HG02970 (cell line): ENCODE data around the gene HERPUD1.
"Not testable (repeated sequence)": the region's sequence is repeated elsewhere in the genome, so short reads cannot be mapped to it uniquely, and the experiment has no call there.

Source experiments
- ATAC-seq: cut with Tn5 transposase; IDR thresholded peaks from one replicate; pipeline ENCODE4 v1.9.1; 2021; ENCODE audit warnings: mild to moderate bottlenecking, moderate library complexity, moderate number of reproducible peaks; ENCODE audit not compliant: unreplicated experiment, low FRiP score

Gene HERPUD1

DNA sequence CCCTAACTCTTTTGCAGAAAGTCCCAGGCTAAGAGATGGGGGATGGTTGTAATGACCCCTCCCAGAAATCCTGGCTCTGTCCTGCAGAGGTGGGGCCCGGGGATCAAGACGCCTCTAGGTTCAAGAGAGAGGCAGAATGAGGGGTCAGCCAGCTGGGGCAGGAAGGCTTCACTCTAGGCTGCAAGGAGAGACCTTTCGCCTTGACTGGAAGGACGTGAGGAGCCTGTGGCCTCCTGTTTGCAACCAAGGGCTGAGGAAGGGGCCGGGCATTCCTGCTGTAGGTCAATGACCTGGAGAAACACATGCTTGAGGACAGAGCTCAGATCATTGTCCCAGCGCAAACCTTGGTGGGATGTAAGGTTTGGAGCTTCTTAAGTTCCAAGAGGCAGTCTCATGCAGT lies 21.1 kb downstream of the HERPUD1 start:
- ATAC-seq, result no peak

DNA sequence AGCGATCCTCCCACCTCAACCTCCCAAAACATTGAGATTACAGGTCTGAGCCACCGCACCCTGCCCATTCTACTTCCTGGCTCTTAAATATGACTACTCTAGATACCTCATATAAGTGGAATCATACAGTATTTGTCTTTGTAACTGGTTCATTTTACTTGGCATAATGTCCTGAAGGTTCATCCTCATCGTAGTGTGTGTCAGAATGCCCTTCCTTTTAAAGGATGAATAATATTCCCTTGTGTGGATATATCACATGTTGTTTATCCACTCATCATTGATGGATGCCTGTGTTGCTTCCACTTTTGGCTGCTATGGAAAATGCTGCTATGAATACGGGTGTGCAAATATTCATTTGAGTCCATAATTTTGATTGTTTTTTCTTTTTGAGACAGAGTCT lies 24.1 kb downstream of the HERPUD1 start:
- ATAC-seq, result no peak

DNA sequence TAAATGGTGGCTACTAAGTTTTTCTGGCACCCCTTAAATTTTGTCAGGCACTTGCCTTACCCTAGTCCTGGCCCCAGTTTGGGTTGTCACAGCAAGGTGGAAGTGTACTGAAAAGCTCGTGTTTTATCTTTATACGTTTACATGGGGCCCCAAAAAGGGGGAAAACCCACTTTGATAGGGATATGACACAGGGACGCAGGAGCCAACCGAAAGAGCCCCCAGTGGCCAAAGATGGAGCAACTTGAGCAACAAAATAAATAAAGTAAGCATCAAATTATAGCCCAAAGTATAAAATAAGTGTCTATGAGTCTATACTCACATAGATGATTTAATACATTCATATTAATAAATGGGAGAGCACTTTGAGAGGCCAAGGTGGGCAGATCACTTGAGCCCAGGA lies 24.8 kb downstream of the HERPUD1 start:
- ATAC-seq, result no peak

DNA sequence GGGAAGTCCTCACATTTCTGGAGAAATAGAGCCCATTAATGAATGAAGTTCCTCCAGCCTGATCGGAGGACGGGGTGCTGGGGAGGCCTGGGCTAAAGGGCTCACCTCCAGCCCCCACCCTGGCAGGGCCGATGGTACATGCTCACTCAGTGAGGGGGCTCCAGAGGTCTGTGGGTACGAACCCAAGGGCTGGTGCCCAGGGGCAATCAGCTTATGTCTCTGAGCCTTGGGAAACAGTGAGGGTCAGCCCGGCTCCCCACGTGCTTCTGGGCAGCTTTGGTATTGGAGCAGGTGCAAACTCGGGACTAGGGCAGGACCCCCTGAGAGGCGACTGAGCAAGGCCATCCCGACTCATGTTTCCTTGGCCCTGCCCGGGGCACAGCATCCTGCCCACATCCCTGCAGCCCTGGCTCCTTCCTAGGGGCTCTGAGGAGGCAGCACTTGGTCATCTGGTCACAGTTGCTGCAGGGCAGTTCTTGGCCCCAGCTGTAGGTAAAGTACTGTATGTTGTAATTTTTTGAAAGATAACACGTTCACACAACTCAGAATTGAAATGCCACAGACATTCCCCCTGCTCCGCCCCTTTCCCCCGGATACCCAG lies 28.8 kb downstream of the HERPUD1 start:
- ATAC-seq, result no peak

DNA sequence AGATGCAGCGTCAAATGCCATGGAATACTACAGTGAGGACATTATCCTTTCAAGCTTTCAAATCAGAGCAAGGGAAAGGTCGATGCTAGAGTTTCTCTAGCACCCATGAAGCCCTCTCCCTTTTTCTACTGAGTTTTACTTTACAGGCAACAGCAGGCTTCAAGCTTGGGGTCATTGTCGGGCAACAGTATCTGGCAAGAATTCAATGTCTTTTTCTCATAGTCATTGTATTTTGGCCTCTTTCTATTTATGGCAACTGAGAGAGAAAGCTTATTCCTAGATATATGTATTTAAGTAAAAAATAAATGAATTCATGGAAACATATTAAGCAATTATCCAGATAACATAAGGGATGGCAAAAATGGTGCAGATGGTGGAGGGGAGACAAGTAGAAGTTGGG lies 29.4 kb downstream of the HERPUD1 start:
- no peak for ATAC-seq

DNA sequence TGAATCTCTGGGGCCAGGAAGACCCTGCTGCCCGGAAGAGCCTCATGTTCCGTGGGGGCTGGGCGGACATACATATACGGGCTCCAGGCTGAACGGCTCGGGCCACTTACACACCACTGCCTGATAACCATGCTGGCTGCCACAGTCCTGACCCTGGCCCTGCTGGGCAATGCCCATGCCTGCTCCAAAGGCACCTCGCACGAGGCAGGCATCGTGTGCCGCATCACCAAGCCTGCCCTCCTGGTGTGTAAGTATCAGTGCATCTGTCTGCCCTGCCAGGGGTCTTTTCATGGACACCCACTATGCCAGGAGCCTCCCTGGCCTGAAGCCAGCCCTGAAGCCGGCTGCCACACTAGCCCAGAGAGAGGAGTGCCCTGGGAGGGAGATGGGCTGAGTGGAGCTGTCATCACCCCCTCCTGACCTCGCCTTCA lies 29.9 kb downstream of the HERPUD1 start, which contains the start of gene CETP:
Gene CETP (plus strand): TSS at position 100 of the 431 bp plus-strand sequence. CDS start 30 bp downstream, at position 130.
- ATAC-seq, result no peak

DNA sequence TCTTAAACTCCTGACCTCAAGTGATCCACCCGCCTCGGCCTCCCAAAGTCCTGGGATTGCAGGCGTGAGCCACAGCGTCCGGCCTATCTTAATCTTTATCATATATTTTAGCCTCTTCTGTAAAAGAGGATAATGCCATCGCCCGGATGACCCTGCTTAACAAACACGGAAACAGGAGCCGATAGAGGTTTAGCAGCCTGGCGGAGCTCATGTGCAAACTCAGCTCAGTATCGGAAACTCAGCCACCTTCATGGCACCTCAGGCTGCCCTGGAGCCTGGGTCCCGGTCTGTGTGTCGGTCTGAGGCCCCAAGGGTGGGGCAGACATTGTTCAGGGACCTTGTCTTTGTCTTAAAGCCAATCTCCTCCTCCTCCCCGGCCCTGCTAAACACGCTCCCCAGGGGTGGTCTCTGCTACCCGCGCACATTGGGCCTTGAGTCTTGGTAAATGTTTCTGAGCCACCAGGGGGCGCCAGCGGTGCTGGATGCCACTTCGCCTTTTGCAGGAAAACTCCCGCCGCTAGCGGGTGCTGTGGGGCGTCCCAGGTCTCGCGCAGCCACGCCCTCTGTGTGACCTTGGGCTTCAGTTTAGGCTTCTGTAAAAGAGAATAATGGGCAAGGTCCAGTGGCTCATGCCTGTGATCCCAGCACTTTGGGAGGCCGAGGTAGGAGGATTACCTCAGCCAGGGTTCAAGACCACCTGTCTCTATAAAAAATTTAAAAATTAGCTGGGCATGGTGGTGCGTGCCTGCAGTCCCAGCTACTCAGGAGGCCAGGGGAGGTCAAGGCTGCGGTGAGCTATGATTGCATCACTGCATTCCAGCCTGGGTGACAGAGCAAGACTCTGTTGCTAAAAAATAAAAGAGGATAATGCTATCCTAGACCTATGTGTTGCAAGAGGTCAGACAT lies 32.6 kb downstream of the HERPUD1 start:
- peak; percentile 73 for ATAC-seq

DNA sequence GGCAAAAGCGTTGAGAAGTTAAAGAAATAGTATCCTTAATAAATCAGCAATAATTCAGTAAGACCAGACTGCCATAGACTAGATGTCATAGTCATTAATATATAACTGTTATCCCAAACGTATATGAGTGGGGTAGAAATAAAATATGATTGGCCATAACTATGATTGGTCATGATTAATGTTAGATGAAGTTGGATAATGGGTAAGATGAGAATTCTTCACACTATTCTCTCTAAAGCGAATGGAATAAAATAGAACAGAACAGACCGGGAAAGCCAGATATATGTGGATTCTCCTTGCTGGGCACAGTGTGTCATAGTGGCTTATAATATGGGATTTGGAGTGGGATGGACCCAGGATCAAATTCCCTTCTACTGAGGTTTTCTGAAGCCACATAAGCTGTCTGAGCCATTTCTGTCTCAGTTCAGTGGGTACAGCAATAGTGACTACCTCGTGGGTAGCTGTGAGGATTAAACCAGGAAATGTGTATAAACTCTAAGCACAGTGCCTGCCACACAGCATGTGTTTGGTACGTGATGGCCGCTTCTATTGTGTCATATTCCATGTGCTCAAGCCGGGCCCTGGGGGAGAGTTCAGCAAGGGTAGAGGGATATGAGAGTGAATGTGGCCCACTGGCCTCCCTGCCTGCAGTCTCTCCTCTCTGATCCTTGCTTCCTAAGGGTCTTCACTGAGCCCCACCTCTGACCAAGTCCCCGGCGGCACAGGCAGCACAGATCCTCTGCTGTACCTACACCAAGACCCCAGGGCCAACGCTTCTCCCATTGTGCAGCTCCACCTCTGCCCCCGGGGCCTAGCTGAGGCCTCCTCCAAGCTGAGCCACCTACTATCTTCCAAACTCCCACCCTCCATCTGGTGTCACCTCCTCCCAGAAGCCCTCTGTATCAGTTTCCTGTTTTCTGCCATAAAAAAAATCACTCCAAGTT lies 33.5 kb downstream of the HERPUD1 start:
- ATAC-seq, result no peak

DNA sequence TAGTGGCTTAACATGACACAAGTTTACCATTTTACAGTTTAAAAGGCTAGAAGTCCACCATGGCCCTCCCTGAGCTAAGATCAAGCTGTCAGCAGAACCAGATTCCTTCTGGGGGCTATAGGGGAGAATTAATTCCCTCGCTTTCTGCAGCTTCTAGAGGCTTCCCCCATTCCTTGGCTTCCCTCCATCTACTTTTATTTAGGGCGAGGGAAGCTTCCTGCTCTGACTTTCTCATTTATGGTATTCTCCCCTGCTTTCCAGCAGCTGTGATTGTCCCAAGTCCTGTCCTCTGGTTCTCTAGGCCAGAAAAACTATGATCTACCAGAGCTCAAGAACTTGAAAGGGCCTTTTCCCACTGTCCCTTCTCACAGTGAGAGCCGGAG lies 34.1 kb downstream of the HERPUD1 start:
- no peak for ATAC-seq

DNA sequence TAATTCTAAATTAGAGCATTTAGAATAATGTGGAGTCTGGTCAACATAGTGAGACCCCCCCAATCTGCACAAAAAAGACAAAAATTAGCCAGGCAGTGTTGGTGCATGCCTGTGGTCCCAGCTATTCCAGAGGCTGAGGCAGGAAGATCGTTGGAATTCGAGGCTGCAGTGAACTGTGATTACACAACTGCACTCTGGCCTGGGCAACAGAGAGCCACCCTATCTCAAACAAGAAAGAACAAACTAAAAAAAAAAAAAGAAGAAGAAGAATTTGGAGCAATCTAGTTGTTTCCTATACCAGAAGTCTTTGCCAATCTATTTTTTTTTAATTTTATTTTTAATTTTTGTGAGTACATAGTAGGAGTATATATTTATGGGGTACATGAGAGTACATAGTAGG lies 35.8 kb downstream of the HERPUD1 start:
- ATAC-seq, result no peak

DNA sequence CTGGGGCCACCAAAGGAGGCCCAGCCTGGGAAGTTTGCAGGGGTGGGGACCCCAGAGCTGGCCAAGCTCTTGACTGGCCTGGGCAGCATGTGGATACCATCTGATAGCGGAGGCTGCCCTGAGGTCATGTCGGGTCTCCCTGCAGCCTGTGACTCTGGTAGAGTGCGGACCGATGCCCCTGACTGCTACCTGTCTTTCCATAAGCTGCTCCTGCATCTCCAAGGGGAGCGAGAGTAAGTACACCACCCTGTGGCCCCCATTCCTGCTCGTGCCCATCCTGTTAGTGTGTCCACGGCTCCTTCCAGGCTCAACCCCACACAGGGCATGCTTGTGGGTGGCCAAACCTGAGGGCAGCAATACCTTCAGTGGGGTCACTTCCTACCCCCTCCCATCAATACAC lies 37.8 kb downstream of the HERPUD1 start:
- ATAC-seq, result no peak

DNA sequence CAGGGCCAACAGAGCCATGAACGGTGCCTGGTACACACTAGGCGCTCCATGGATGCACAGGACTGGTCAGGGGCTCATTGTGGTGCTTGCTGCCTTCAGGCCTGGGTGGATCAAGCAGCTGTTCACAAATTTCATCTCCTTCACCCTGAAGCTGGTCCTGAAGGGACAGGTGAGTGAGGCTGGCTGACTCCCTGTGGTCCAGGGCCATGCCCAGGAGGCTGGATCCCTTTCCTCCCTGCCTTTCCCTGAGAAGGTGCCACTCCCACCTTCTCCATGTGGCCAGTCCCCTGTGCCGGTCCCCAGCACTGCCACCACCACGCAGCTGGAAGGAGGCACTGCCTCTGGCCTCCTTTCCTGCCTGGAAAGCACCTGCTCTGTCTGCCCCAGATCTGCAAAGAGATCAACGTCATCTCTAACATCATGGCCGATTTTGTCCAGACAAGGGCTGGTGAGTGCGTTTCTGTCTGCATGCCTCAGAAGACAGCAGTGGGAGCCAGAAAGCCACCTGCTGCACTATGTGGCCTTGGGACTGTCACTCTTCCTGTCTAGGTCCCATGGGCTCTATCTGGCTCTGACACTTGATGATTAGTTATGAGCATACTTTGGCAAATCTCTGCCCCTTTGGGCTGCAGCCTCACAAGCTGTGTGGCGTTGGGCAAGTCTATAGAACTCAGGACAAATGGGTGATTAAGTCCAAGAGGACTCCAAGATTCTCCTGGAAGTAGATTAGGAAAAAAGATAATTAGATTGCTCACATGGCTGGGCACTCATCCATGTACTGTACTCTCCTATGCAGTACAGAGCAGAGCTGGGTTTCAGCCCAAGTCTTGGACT lies 39.2 kb downstream of the HERPUD1 start:
- peak; percentile 45 for ATAC-seq

DNA sequence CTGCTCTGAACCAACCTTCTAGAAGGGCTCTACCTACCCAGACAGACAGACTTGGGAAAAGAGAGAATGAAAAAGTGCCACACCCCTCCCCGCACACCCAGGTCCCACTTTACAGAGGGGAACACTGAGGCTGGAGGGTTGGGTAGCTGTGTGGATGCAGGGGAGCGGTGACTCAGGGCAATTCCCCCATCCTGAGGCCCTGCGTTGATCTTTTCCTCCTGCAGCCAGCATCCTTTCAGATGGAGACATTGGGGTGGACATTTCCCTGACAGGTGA lies 39.8 kb downstream of the HERPUD1 start:
- no peak for ATAC-seq

DNA sequence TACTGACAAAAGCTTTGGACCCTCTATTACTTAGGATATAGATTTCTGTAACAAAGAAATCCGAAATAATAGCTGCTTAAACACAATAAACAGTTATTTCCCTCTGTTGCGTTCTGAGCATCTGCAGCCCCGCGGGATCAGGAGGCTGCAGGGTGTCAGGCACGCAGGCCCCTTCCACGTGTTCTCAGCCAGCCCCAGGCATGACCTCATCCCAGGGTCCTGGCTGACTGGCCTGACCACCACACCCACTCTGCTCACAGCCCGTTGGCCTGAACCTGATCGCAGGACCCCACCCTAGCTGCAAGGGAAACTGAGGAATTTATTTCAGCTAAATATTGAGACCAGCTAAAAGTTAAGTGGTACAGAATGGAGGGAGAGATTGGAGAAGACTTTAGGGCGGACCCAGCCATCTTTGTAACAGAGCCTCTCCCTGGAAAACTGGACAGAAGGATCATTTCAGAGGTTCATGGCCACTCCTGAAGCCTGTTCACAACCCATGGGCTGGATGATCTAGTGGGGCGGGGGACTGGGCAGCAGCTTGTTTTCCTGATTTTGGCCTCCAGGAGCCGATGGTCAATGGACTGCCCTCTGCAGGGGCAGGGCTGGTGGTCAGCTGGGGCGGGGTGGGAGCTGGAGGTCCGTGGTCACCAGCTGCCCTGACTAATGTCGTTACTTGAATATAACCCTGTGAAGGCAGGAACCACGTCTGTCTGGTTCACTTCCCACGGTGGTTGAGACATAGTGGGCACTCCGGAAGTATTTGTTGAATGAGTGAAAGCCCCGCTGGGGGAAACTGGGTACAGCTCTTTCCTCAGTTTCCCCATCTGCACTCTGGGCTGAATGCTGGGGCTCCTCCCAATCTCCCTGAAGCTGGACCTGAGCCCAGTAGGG lies 40.7 kb downstream of the HERPUD1 start:
- ATAC-seq, result no peak

DNA sequence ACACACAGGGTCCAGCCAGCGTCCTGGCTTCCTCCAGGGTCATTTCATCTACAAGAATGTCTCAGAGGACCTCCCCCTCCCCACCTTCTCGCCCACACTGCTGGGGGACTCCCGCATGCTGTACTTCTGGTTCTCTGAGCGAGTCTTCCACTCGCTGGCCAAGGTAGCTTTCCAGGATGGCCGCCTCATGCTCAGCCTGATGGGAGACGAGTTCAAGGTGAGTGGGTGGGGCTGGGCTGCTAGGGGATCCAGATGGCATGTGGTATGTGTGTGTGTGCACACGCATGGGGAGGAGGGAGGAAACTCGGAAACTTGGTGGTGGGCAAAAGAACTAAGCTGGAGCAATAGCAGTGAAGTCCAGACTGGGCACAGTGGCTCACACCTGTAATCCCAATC lies 41.4 kb downstream of the HERPUD1 start:
- ATAC-seq, result no peak

DNA sequence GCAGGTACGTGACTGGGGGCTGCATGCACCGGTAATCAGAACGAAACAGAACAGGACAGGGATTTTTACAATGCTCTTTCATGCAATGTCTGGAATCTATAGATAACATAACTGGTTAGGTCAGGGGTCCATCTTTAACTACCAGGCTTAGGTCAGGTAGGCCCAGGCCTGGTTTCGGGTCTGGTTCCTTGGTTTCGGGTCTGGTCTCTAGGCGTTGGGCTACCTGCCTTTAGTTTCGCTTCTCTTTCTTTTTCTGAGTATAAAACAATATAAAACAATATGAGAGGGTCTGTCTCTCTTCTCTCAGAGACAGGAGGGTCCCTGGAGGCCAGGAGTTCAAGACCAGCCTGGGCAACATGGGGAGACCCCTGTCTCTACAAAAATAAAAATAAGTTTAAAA lies 42.0 kb downstream of the HERPUD1 start:
- not testable (repeated sequence) for ATAC-seq

DNA sequence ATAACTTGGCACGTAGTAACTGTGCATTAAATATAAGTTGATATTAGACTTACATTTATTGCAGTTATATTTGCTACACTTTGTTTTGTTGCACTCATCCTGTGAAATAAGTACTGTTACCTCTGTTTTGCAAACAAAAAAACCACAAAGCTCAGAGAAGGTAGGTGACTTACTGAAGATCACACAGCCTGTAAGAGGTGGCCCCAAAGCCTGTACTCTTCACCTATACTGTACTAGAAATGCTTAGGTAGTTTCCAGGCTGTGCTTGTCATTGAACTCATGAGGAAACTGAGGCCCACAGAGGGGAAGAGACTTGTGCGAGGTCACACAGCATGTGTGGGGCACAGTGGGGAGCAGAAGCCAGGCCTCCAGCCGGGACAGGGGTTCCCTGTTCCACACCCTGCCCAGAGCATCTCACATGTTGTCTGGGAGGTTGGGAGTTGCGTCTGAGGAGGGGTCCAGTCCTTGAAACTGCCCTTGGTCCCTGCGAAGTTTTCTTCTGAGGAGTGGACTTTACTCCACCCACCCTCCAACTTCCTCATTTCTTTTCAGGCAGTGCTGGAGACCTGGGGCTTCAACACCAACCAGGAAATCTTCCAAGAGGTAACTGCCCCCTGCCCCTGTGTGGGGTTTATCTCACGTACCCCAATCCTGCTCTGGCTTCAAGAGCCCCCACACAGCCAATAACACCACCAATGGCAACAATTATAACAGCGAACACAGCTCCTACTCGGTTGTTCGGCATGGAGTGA lies 42.8 kb downstream of the HERPUD1 start:
- ATAC-seq, result no peak

DNA sequence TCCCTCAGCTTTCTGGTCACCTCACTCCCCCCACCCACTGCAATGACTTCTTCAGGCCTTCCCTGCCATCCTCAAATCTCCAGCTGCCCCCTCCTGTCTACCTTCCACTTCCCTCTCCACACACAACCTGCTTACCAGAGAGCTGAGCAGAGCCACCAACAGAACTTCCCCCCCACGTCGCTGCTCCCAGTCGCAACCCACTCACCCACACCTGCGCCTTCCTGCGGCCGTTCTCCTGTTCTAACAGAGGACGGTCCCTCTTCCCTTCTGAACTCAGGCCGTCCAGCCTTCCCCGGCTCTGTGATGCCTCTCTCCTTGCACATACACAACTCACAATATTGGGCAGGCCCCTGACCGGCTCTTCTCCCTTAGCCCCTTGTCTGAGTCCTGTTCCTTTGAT lies 43.8 kb downstream of the HERPUD1 start:
- no peak for ATAC-seq

DNA sequence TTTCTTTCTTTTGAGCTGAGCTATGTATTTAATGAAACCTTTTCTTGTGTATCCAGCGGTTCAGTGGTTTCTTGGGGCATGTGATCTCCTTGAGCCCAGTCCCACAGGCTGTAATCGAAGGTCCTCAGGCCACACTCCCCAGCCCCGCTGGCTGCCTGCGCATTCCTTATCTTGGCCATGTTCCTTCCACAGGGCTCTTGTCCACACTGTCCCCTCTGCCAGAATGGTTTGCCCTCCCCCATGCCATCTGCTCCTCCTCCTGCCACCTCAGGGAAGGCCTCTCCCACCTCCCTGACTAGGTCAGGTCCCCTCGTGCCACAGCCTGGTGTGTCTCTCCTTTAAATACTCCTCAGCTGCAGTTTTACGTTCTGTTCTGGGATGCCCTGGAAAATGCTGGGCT lies 45.3 kb downstream of the HERPUD1 start:
- ATAC-seq, result no peak
